H1 (cell line): ENCODE data around the gene TRAPPC2L. TPM values are rescaled to one million over a fixed set of nuclear protein-coding genes. Genes with fewer than 3 reads are reported as not detected.

Experiments
- CTCF ChIA-PET: fragments of 300-600 bp; sonication (Branson Sonifier 250); formaldehyde crosslinking; loops from one replicate; lab custom pipeline; 2021; ENCODE audit not compliant: partially characterized antibody; lab: Charles Lee
- POLR2A ChIA-PET: fragments of 300-600 bp; sonication (Branson Sonifier 250); formaldehyde crosslinking; loops from one replicate; lab custom pipeline; 2021; ENCODE audit warnings: inconsistent platforms; ENCODE audit not compliant: partially characterized antibody; lab: Charles Lee
- DNase-seq, 2 experiments: peaks; one replicate each; pipeline versions ENCODE4 v3.0.0 to v3.0.0-alpha.2; 2010 to 2022; ENCODE audit warnings: low spot score in 2 of 2, low read depth in 1 of 2, mixed read lengths in 1 of 2
- FAIRE-seq: peaks from 2 replicates; lab custom pipeline; 2011; peaks lifted over from hg19 to GRCh38; lab: Jason Lieb, UNC
- H2AFZ ChIP-seq: 2 replicates; pipeline ENCODE4 v1.8.1; 2012; ENCODE audit warnings: low read length, inconsistent platforms
- H2AK5ac ChIP-seq: 2 replicates; pipeline ENCODE4 v1.6.1; 2013; ENCODE audit warnings: low read depth, low read length
- H2BK120ac ChIP-seq: replicated peaks from 2 replicates; pipeline ENCODE3; 2013; ENCODE audit warnings: low read depth, low read length, inconsistent platforms
- H2BK12ac ChIP-seq: 2 replicates; pipeline ENCODE4 v1.6.1; 2013; ENCODE audit warnings: low read depth, low read length
- H2BK15ac ChIP-seq: 2 replicates; pipeline ENCODE4 v1.6.1; 2013; ENCODE audit warnings: low read length
- H2BK20ac ChIP-seq: 2 replicates; pipeline ENCODE4 v1.6.1; 2013; ENCODE audit warnings: low read length
- H2BK5ac ChIP-seq: 2 replicates; pipeline ENCODE4 v1.6.1; 2013; ENCODE audit warnings: low read depth, low read length
- H3K14ac ChIP-seq: 2 replicates; pipeline ENCODE4 v1.6.1; 2013; ENCODE audit warnings: inconsistent platforms; ENCODE audit not compliant: insufficient read length
- H3K18ac ChIP-seq: 2 replicates; pipeline ENCODE4 v1.6.1; 2013; ENCODE audit warnings: low read length; ENCODE audit errors: extremely low read depth
- H3K23ac ChIP-seq: 2 replicates; pipeline ENCODE4 v1.6.1; 2013; ENCODE audit warnings: inconsistent platforms; ENCODE audit not compliant: insufficient read length
- H3K23me2 ChIP-seq: 2 replicates; pipeline ENCODE4 v1.6.1; 2013; ENCODE audit warnings: low read depth, low read length
- H3K27ac ChIP-seq: 2 replicates; pipeline ENCODE4 v1.6.1; 2011; ENCODE audit warnings: low read depth, low read length, inconsistent platforms
- H3K27me3 ChIP-seq, 4 experiments: replicated peaks in 1 of 4; 1 replicate in 1 of 4; 2 replicates in 3 of 4; pipeline versions ENCODE4 v1.6.1 to v1.8.1; 2011 to 2013; ENCODE audit warnings: low read length in 3 of 4, mild to moderate bottlenecking in 3 of 4, inconsistent platforms in 2 of 4, mixed read lengths in 2 of 4, moderate library complexity in 1 of 4; ENCODE audit not compliant: control insufficient read depth in 3 of 4, insufficient read depth in 3 of 4; ENCODE audit errors: extremely low read depth in 1 of 4
- H3K36me3 ChIP-seq, 4 experiments: 2 replicates each; pipeline versions ENCODE4 v1.6.1 to v1.8.1; 2011 to 2013; ENCODE audit warnings: mild to moderate bottlenecking in 4 of 4, low read length in 3 of 4, moderate library complexity in 2 of 4, control low read depth in 1 of 4, inconsistent platforms in 1 of 4; ENCODE audit not compliant: insufficient read depth in 4 of 4, control insufficient read depth in 2 of 4
- H3K4ac ChIP-seq: replicated peaks from 2 replicates; pipeline ENCODE3; 2013; ENCODE audit warnings: low read length, low read depth, mixed read lengths, inconsistent platforms; ENCODE audit not compliant: insufficient read length
- H3K4me1 ChIP-seq, 4 experiments: replicated peaks in 1 of 4; 1 replicate in 1 of 4; 2 replicates in 3 of 4; pipeline versions ENCODE4 v1.6.1 to v1.8.1; 2011 to 2013; ENCODE audit warnings: low read length in 3 of 4, inconsistent platforms in 2 of 4, mixed read lengths in 1 of 4; ENCODE audit not compliant: insufficient read depth in 4 of 4, control insufficient read depth in 3 of 4
- H3K4me2 ChIP-seq, 2 experiments: 2 replicates each; pipeline versions ENCODE4 v1.6.1 to v1.8.1; 2011 to 2013; ENCODE audit warnings: low read depth in 2 of 2, low read length in 2 of 2, control low read depth in 1 of 2, inconsistent platforms in 1 of 2, mild to moderate bottlenecking in 1 of 2; ENCODE audit not compliant: insufficient read depth in 1 of 2
- H3K4me3 ChIP-seq, 4 experiments: fragments of 200-600, 300-600 bp in 1 of 4; sonication (generic), shearing (Covaris generic), sonication (Bioruptor Twin) in 1 of 4; 2 replicates each; pipeline versions ENCODE4 v1.5.1 to v1.8.1; 2011 to 2016; ENCODE audit warnings: low read length in 4 of 4, low read depth in 3 of 4, control low read depth in 2 of 4, inconsistent platforms in 2 of 4, mild to moderate bottlenecking in 2 of 4, mixed read lengths in 1 of 4, moderate library complexity in 1 of 4; ENCODE audit not compliant: insufficient read depth in 2 of 4; ENCODE audit errors: extremely low read depth in 1 of 4
- H3K56ac ChIP-seq: replicated peaks from 2 replicates; pipeline ENCODE3; 2013; ENCODE audit warnings: low read depth, mild to moderate bottlenecking, mixed read lengths, low read length, inconsistent platforms; ENCODE audit not compliant: insufficient read length
- H3K79me1 ChIP-seq: 2 replicates; pipeline ENCODE4 v1.6.1; 2013; ENCODE audit warnings: low read depth, low read length, control low read depth
- H3K79me2 ChIP-seq, 2 experiments: 2 replicates each; pipeline versions ENCODE4 v1.6.1 to v1.8.1; 2012 to 2013; ENCODE audit warnings: low read length in 2 of 2, mild to moderate bottlenecking in 2 of 2, inconsistent platforms in 1 of 2; ENCODE audit not compliant: insufficient read depth in 2 of 2, control insufficient read depth in 1 of 2
- H3K9ac ChIP-seq, 4 experiments: replicated peaks in 1 of 4; 1 replicate in 1 of 4; 2 replicates in 3 of 4; pipeline versions ENCODE4 v1.6.1 to v1.8.1; 2011 to 2013; ENCODE audit warnings: low read depth in 3 of 4, low read length in 3 of 4, control low read depth in 2 of 4, mild to moderate bottlenecking in 2 of 4, moderate library complexity in 2 of 4, inconsistent platforms in 1 of 4; ENCODE audit errors: extremely low read depth in 1 of 4
- H3K9me3 ChIP-seq, 2 experiments: 2 replicates each; pipeline versions ENCODE4 v1.6.1 to v1.8.1; 2012 to 2013; ENCODE audit warnings: mild to moderate bottlenecking in 2 of 2, moderate library complexity in 2 of 2, control low read depth in 1 of 2, inconsistent platforms in 1 of 2, low read depth in 1 of 2, low read length in 1 of 2, mixed read lengths in 1 of 2; ENCODE audit not compliant: insufficient read depth in 2 of 2
- H4K20me1 ChIP-seq, 2 experiments: replicated peaks in 1 of 2; 2 replicates each; pipeline versions ENCODE3 to v1.8.1; 2011 to 2013; ENCODE audit warnings: inconsistent platforms in 2 of 2, low read length in 2 of 2, mild to moderate bottlenecking in 1 of 2; ENCODE audit not compliant: insufficient read depth in 2 of 2, control insufficient read depth in 1 of 2
- H4K5ac ChIP-seq: 2 replicates; pipeline ENCODE4 v1.6.1; 2013; ENCODE audit warnings: low read length, low read depth, mixed read lengths, inconsistent platforms; ENCODE audit not compliant: insufficient read length
- H4K8ac ChIP-seq: 2 replicates; pipeline ENCODE4 v1.8.0; 2013; ENCODE audit warnings: mild to moderate bottlenecking, moderate library complexity, low read length, inconsistent platforms; ENCODE audit not compliant: insufficient read depth; ENCODE audit errors: extremely low read depth
- H4K91ac ChIP-seq: replicated peaks from 2 replicates; pipeline ENCODE3; 2013; ENCODE audit warnings: low read length, mixed read lengths, inconsistent platforms; ENCODE audit not compliant: insufficient read length
- CBX8 ChIP-seq: fragments of 300-800, 300-1000 bp; sonication (generic); IDR thresholded peaks from 2 replicates; pipeline ENCODE4 v1.7.1; 2016; ENCODE audit warnings: low read depth, low read length, borderline replicate concordance
- KDM1A ChIP-seq: fragments of 200-600, 300-600 bp; sonication (generic); IDR thresholded peaks from 2 replicates; pipeline ENCODE4 v1.7.1; 2016; ENCODE audit warnings: mild to moderate bottlenecking, low read length, borderline replicate concordance
- SAP30 ChIP-seq: fragments of 300-600 bp; sonication (generic); IDR thresholded peaks from 2 replicates; pipeline ENCODE4 v1.7.1; 2012; ENCODE audit warnings: low read length, moderate library complexity, mild to moderate bottlenecking, inconsistent platforms; ENCODE audit not compliant: insufficient read depth, insufficient replicate concordance
- TEAD4 ChIP-seq: IDR thresholded peaks from 2 replicates; pipeline ENCODE4 v1.6.1; 2012; ENCODE audit warnings: low read depth, low read length, inconsistent platforms, mixed read lengths
- USF2 ChIP-seq: IDR thresholded peaks from 2 replicates; pipeline ENCODE4 v1.6.1; 2011; ENCODE audit warnings: low read length, improper control_type of control experiment
- WGBS, 2 experiments: shearing (Covaris generic) in 1 of 2; methylation state at CpG; one replicate each; pipeline versions ENCODE4 v1.1.6 to v1.1.7; 2013 to 2015; ENCODE audit warnings: low lambda C conversion rate in 2 of 2, mixed read lengths in 2 of 2, inconsistent platforms in 1 of 2, low coverage in 1 of 2, missing lambda C conversion rate in 1 of 2; ENCODE audit not compliant: insufficient replicate concordance in 2 of 2, insufficient coverage in 1 of 2, insufficient read length in 1 of 2; ENCODE audit errors: extremely low coverage in 1 of 2, missing lambda C conversion rate in 1 of 2; 5-methylcytosine and 5-hydroxymethylcytosine counted together
- polyA plus RNA-seq, 7 experiments: library from polyadenylated mRNA; depleted of rRNA in 3 of 7; stranded (reverse) in 5 of 7; unstranded in 2 of 7; fragments of >200 nt in 5 of 7; fragments of 200-250 nt in 2 of 7; gene quantifications; 1 replicate in 5 of 7; 2 replicates in 1 of 7; 4 replicates in 1 of 7; pipeline versions ENCODE4 v1.2.1 to v1.2.3, GENCODE V29; 2011 to 2013; ENCODE audit warnings: missing spikeins in 2 of 7, mixed read lengths in 2 of 7
- total RNA-seq: library from RNA; stranded (reverse); fragmentation: NEBNext Ultra II Directional; extraction: Animal tissue kit (Norgen Biotek cat#: 25700); gene quantifications from 2 replicates; pipeline ENCODE4 v1.2.1, GENCODE V29; 2021
- TF ChIP-seq, protein P1 (sequence below): IDR thresholded peaks from 2 replicates; pipeline ENCODE4 v1.6.1; 2011; ENCODE audit warnings: low read depth, mild to moderate bottlenecking, low read length; ENCODE audit not compliant: insufficient read depth

The TRAPPC2L gene
- total and polyA plus RNA-seq, 2 of the 8 experiments (the other 6 are each of a cell fraction or from before 2014, with no cell fraction given), result 98.7 to 133 TPM

- Histone ChIP-seq H4K20me1 (no peaks in the 10 kb centered on the region), H3K23me2 (no peaks in the 10 kb centered on the region), H3K4ac (no peak overlapping the region), H4K5ac (no peak overlapping the region), H3K23ac (no peak overlapping the region), H3K9me3 (no peaks in the 10 kb centered on the region), H3K14ac (no peak overlapping the region), H3K79me2 (no peaks in the 10 kb centered on the region), H2BK5ac (no peak overlapping the region), H2BK20ac (no peak overlapping the region), H3K4me2 (no peak overlapping the region), H3K56ac (no peak overlapping the region), H2BK15ac (no peak overlapping the region), H3K4me1 (no peaks in the 10 kb centered on the region), H3K36me3 (no peaks in the 10 kb centered on the region), H3K79me1 (no peaks in the 10 kb centered on the region), H3K4me3 (no peak overlapping the region), H3K9ac (no peak overlapping the region), H3K27ac (no peak overlapping the region), H2BK12ac (no peak overlapping the region), H2AFZ (no peak overlapping the region), H3K27me3 (no peaks in the 10 kb centered on the region), H2AK5ac (no peak overlapping the region), H4K91ac (no peak overlapping the region), H2BK120ac (no peak overlapping the region), H3K18ac (no peak overlapping the region), H4K8ac (no peak overlapping the region)
- TF ChIP-seq CBX8 (no peak), KDM1A (no peak), SAP30 (no peak), TEAD4 (no peak), USF2 (no peak)
- TF ChIP-seq, protein P1, sequence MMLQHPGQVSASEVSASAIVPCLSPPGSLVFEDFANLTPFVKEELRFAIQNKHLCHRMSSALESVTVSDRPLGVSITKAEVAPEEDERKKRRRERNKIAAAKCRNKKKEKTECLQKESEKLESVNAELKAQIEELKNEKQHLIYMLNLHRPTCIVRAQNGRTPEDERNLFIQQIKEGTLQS, result no peak
- WGBS, 2 experiments, result 86% methylated on average over 17 of the region's 21 CpGs; no CpG with 5 or more reads in 1 of the 2 experiments
- POLR2A ChIA-PET, result no interaction called here
- FAIRE-seq (no peak), DNase-seq (no peak)
- CTCF ChIA-PET, result interaction anchor here (0.7 to 1.4 kb wide), 2 partner anchors 37 to 51 kb away, joined by 3 to 4 read pairs; partner anchors contain the start of genes GALNS and TRAPPC2L
These were observed 37.9 kb downstream of the TRAPPC2L start for GRCh38 chr16:88894681-88895300.
